ENCODE results near the gene CKM.

GRCh38 chr19:45339629-45340028 is 17.0 kb upstream of the CKM start:
- no peak for TF ChIP-seq POLR2A (IDR thresholded peaks at IDR 0.05; ENCODE audit: low read depth)
- TF ChIP-seq CTCF (IDR thresholded peaks at IDR 0.05): no peak
- no peak for TF ChIP-seq POLR2AphosphoS5 (IDR thresholded peaks at IDR 0.05)
